PC-3 (cell line): Measurements from ENCODE around the gene EFNA5.

ENCODE experiments used
- EZH2 ChIP-seq: fragments of 300-600 bp; sonication (generic); IDR thresholded peaks from one replicate; pipeline ENCODE4 v1.6.1; 2017; ENCODE audit warnings: antibody characterized with exemption, mild to moderate bottlenecking, low read length; ENCODE audit not compliant: unreplicated experiment
- EZH2phosphoT487 ChIP-seq: fragments of 300-600 bp; sonication (generic); IDR thresholded peaks from 2 replicates; pipeline ENCODE4 v1.6.1; 2018; ENCODE audit warnings: mild to moderate bottlenecking, antibody characterized with exemption, low read length, borderline replicate concordance
- TF ChIP-seq, protein P1 (sequence below): fragments of 300-600 bp; sonication (generic); conservative IDR thresholded peaks from 2 replicates; pipeline ENCODE4 v1.5.1; 2017; ENCODE audit warnings: antibody characterized with exemption, low read depth, mild to moderate bottlenecking, low read length

GRCh38 chr5:107617052-107617451 lies 53.7 kb downstream of the EFNA5 start:
- TF ChIP-seq, protein P1, sequence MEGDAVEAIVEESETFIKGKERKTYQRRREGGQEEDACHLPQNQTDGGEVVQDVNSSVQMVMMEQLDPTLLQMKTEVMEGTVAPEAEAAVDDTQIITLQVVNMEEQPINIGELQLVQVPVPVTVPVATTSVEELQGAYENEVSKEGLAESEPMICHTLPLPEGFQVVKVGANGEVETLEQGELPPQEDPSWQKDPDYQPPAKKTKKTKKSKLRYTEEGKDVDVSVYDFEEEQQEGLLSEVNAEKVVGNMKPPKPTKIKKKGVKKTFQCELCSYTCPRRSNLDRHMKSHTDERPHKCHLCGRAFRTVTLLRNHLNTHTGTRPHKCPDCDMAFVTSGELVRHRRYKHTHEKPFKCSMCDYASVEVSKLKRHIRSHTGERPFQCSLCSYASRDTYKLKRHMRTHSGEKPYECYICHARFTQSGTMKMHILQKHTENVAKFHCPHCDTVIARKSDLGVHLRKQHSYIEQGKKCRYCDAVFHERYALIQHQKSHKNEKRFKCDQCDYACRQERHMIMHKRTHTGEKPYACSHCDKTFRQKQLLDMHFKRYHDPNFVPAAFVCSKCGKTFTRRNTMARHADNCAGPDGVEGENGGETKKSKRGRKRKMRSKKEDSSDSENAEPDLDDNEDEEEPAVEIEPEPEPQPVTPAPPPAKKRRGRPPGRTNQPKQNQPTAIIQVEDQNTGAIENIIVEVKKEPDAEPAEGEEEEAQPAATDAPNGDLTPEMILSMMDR = no peak
- TF ChIP-seq EZH2 (no peak), EZH2phosphoT487 (no peak)
